DOHH2 (cell line): ENCODE data around the gene TCFL5.

Source experiments
- EZH2phosphoT487 ChIP-seq: fragments of 200-600 bp; sonication (generic); IDR thresholded peaks from 2 replicates; pipeline ENCODE4 v1.6.1; 2017; ENCODE audit warnings: borderline replicate concordance, mild to moderate bottlenecking, antibody characterized with exemption, low read length, moderate library complexity, mixed read lengths
- TF ChIP-seq, protein P1 (sequence below): fragments of 200-600 bp; sonication (generic); IDR thresholded peaks from one replicate; pipeline ENCODE4 v1.5.1; 2014; ENCODE audit warnings: antibody characterized with exemption, mild to moderate bottlenecking, low read depth, low read length; ENCODE audit not compliant: poor library complexity, severe bottlenecking

DNA sequence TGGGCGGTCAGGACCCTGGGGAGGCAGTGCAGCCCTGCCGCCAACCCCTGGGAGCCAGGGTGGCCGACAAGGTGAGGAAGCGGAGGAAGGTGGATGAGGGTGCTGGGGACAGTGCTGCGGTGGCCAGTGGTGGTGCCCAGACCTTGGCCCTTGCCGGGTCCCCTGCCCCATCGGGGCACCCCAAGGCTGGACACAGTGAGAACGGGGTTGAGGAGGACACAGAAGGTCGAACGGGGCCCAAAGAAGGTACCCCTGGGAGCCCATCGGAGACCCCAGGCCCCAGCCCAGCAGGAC is 48.8 kb downstream of the TCFL5 start:
- TF ChIP-seq EZH2phosphoT487 = no peak
- TF ChIP-seq, protein P1, sequence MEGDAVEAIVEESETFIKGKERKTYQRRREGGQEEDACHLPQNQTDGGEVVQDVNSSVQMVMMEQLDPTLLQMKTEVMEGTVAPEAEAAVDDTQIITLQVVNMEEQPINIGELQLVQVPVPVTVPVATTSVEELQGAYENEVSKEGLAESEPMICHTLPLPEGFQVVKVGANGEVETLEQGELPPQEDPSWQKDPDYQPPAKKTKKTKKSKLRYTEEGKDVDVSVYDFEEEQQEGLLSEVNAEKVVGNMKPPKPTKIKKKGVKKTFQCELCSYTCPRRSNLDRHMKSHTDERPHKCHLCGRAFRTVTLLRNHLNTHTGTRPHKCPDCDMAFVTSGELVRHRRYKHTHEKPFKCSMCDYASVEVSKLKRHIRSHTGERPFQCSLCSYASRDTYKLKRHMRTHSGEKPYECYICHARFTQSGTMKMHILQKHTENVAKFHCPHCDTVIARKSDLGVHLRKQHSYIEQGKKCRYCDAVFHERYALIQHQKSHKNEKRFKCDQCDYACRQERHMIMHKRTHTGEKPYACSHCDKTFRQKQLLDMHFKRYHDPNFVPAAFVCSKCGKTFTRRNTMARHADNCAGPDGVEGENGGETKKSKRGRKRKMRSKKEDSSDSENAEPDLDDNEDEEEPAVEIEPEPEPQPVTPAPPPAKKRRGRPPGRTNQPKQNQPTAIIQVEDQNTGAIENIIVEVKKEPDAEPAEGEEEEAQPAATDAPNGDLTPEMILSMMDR = no peak
